ENCODE results near the gene UBE3C.

DNA sequence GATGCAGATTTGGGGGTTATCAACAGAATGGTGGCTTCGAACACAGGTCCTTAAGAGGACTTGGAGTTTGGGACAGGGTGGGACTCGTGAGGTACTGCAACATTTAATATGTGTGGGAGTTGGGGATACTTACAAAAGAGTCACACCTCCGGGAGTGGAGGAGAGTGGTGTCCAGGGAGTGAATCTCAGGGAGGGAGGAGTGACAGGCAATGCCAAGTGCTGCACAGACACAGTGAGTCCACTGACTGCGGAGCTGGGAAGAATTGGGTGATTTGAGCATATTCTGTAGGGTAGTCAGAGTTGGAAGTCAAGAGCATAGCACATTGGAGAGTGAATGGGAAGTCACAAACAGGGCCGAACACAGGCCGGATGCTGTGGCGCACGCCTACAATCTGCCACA is 5.1 kb downstream of the UBE3C start:
- TF ChIP-seq GATA2 (IDR thresholded peaks at IDR 0.05; ENCODE audit: low read depth, low read length) (no peak), GATA3 (IDR thresholded peaks at IDR 0.05; ENCODE audit: low read depth, low read length) (no peak)
